SU-DHL-6 (cell line): ENCODE data around the gene WDR64.

Experiments
- H2AFZ ChIP-seq: fragments of 200-600 bp; sonication (generic); 2 replicates; pipeline ENCODE4 v1.6.1; 2014; ENCODE audit warnings: low read depth, mild to moderate bottlenecking, moderate library complexity, mixed read lengths, antibody characterized with exemption, low read length; ENCODE audit not compliant: severe bottlenecking
- H3F3A ChIP-seq: fragments of 200-600 bp; shearing (Covaris generic); 2 replicates; pipeline ENCODE4 v1.6.0; 2016; ENCODE audit warnings: antibody characterized with exemption, mild to moderate bottlenecking; ENCODE audit not compliant: insufficient read depth
- H3K27ac ChIP-seq: fragments of 200-600 bp; sonication (generic); 2 replicates; pipeline ENCODE4 v1.5.1; 2016; ENCODE audit warnings: low read depth, mild to moderate bottlenecking, low read length, moderate library complexity, mixed read lengths
- H3K27me3 ChIP-seq: fragments of 200-600 bp; sonication (generic), shearing (Covaris generic); 2 replicates; pipeline ENCODE4 v1.6.0; 2014; ENCODE audit warnings: mild to moderate bottlenecking, low read length
- H3K36me3 ChIP-seq: fragments of 200-600 bp; sonication (generic); 2 replicates; pipeline ENCODE4 v1.6.1; 2014; ENCODE audit warnings: mild to moderate bottlenecking, low read length, mixed read lengths
- H3K4me2 ChIP-seq: fragments of 300-600, 200-600 bp; shearing (Covaris generic), sonication (generic); 2 replicates; pipeline ENCODE4 v1.6.0; 2014; ENCODE audit warnings: low read length, low read depth, mild to moderate bottlenecking; ENCODE audit not compliant: poor library complexity, severe bottlenecking
- H3K4me3 ChIP-seq: fragments of 200-600 bp; sonication (generic); 2 replicates; pipeline ENCODE4 v1.5.1; 2014; ENCODE audit warnings: antibody characterized with exemption, low read length, mild to moderate bottlenecking, mixed read lengths; ENCODE audit not compliant: insufficient read depth, poor library complexity, severe bottlenecking
- H3K79me2 ChIP-seq: fragments of 200-600 bp; sonication (generic); 2 replicates; pipeline ENCODE4 v1.6.1; 2014; ENCODE audit warnings: mild to moderate bottlenecking, low read length, moderate library complexity; ENCODE audit not compliant: insufficient read depth
- H3K9ac ChIP-seq: fragments of 200-600 bp; sonication (generic); 2 replicates; pipeline ENCODE4 v1.7.0; 2014; ENCODE audit warnings: mild to moderate bottlenecking, low read length
- H3K9me2 ChIP-seq: fragments of 200-600 bp; sonication (generic); replicated peaks from 2 replicates; pipeline ENCODE4 v1.6.1; 2014; ENCODE audit warnings: low read length; ENCODE audit not compliant: insufficient read depth
- H3K9me3 ChIP-seq: fragments of 200-600 bp; sonication (generic); 2 replicates; pipeline ENCODE4 v1.6.1; 2014; ENCODE audit warnings: low read length, mixed read lengths; ENCODE audit not compliant: insufficient read depth
- H4K20me1 ChIP-seq: fragments of 200-600 bp; sonication (generic); 2 replicates; pipeline ENCODE4 v1.6.1; 2014; ENCODE audit warnings: low read depth, mild to moderate bottlenecking, antibody characterized with exemption, low read length, moderate library complexity, mixed read lengths
- EZH2phosphoT487 ChIP-seq: fragments of 200-600 bp; sonication (generic), shearing (Covaris generic); conservative IDR thresholded peaks from 2 replicates; pipeline ENCODE4 v1.6.1; 2018; ENCODE audit warnings: mild to moderate bottlenecking, antibody characterized with exemption, low read length, moderate library complexity, mixed read lengths
- TF ChIP-seq, protein P1 (sequence below): fragments of 200-600 bp; sonication (generic); IDR thresholded peaks from one replicate; pipeline ENCODE4 v1.5.1; 2017; ENCODE audit warnings: antibody characterized with exemption, mild to moderate bottlenecking, low read length, moderate library complexity; ENCODE audit not compliant: insufficient read depth, poor library complexity, severe bottlenecking

WDR64 gene

DNA sequence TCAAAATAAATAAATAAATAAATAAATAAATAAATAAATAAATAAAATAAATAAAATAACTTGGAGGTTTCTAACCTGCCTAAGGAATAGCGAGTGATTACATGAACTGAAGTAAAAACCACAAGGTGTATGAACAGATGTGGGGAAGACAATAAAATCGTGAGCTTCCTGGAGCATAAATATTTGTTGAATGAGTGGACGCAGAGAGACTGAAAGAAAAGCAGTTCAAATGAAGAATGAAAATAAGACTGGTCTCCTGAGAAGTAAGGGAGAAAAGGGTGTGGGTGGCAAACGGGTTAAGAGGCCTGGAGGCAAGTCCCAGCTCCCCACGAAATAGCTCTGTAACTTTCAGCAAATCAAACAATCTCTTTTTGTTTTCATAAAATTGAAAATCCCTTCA is 45.5 kb upstream of the WDR64 start:
- Histone ChIP-seq H3K4me3 (no peak overlapping the region), H2AFZ (no peak overlapping the region), H3F3A (no peaks in the 10 kb centered on the region; the same call in 1 of the 2 replicates), H3K27me3 (no peaks in the 10 kb centered on the region), H3K9ac (no peak overlapping the region), H3K4me2 (no peak overlapping the region), H3K9me2 (no peaks in the 10 kb centered on the region), H3K79me2 (no peaks in the 10 kb centered on the region), H4K20me1 (no peaks in the 10 kb centered on the region), H3K27ac (no peak overlapping the region), H3K9me3 (no peaks in the 10 kb centered on the region), H3K36me3 (no peaks in the 10 kb centered on the region)
- no peak for TF ChIP-seq EZH2phosphoT487
- TF ChIP-seq, protein P1, sequence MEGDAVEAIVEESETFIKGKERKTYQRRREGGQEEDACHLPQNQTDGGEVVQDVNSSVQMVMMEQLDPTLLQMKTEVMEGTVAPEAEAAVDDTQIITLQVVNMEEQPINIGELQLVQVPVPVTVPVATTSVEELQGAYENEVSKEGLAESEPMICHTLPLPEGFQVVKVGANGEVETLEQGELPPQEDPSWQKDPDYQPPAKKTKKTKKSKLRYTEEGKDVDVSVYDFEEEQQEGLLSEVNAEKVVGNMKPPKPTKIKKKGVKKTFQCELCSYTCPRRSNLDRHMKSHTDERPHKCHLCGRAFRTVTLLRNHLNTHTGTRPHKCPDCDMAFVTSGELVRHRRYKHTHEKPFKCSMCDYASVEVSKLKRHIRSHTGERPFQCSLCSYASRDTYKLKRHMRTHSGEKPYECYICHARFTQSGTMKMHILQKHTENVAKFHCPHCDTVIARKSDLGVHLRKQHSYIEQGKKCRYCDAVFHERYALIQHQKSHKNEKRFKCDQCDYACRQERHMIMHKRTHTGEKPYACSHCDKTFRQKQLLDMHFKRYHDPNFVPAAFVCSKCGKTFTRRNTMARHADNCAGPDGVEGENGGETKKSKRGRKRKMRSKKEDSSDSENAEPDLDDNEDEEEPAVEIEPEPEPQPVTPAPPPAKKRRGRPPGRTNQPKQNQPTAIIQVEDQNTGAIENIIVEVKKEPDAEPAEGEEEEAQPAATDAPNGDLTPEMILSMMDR = no peak

DNA sequence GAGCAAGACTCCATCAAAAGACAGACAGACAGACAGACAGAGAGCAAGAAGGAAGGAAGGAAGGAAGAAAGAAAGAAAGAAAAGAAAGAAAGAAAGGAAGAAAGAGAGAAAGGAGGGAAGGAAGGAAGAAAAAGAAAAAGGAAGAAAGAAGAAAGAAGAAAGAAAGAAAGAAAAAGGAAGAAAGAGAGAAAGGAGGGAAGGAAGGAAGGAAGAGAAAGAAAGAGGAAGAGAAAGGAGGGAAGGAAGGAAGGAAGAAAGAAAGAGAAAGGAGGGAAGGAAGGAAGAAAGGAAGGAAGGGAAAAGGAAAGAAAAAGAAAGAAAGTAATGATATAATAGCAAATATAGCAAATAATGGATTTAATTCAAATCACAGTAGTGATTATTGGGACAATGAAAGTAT is 44.6 kb upstream of the WDR64 start:
- no peaks in the 10 kb centered on the region for H3K9me3 ChIP-seq
- H3K4me2 ChIP-seq = no peak overlapping the region
- H3K9ac ChIP-seq = no peak overlapping the region
- H3K79me2 ChIP-seq = no peaks in the 10 kb centered on the region
- H3K27me3 ChIP-seq = no peaks in the 10 kb centered on the region
- no peak overlapping the region for H3K27ac ChIP-seq
- TF ChIP-seq EZH2phosphoT487 = no peak
- TF ChIP-seq, protein P1 = no peak
- H3F3A ChIP-seq = no peaks in the 10 kb centered on the region; the same call in 1 of the 2 replicates
- no peaks in the 10 kb centered on the region for H3K9me2 ChIP-seq
- H3K36me3 ChIP-seq = no peaks in the 10 kb centered on the region
- H4K20me1 ChIP-seq = no peaks in the 10 kb centered on the region
- no peak overlapping the region for H3K4me3 ChIP-seq
- no peak overlapping the region for H2AFZ ChIP-seq

DNA sequence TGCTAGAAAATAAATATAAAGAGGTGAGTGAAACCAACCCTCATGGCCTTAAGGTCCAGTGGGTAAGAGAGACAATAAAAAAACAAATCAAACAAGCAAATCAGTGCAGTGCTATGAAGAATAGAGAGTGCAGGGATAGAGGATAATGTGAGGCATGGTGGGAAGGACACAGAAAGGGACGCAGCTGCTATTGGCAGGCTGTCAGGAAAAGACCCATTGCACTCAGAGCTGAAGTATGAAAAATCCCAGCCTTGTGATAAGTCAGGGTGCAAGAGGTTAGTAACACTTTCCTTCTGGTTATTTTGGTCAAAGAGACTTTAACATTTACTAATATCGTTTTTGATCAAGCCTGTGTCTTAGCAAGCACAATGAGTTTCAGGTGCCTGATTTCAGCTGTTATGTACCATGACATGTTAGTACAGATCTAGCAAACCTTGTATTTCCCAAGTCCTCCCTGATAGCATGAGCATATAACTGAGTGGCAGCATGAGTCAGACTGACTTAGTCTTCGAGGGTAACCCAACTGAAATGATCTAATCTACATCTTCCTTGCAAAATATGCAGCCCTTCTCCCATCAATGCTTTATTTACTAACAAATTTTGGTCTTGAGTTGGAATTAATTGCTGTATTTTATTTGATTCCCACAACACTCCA is 43.6 kb upstream of the WDR64 start:
- TF ChIP-seq EZH2phosphoT487 = no peak
- TF ChIP-seq, protein P1 = no peak
- Histone ChIP-seq H3F3A (no peaks in the 10 kb centered on the region; the same call in 1 of the 2 replicates), H3K27ac (no peak overlapping the region), H3K4me2 (no peak overlapping the region), H2AFZ (no peak overlapping the region), H3K36me3 (no peaks in the 10 kb centered on the region), H3K9me3 (no peaks in the 10 kb centered on the region), H3K9me2 (no peaks in the 10 kb centered on the region), H3K79me2 (no peaks in the 10 kb centered on the region), H3K9ac (no peak overlapping the region), H4K20me1 (no peaks in the 10 kb centered on the region), H3K4me3 (no peak overlapping the region), H3K27me3 (no peaks in the 10 kb centered on the region)
